IMR-90 (cell line): ENCODE data around the gene RANBP3.

Source experiments
- CHD1 ChIP-seq: IDR thresholded peaks from 2 replicates; pipeline ENCODE4 v1.6.1; 2012; ENCODE audit warnings: low read depth, low read length, improper control_type of control experiment
- CTCF ChIP-seq: conservative IDR thresholded peaks from 2 replicates; pipeline ENCODE4 v1.5.1; 2012; ENCODE audit warnings: mild to moderate bottlenecking, low read depth, low read length, improper control_type of control experiment
- MXI1 ChIP-seq: IDR thresholded peaks from 2 replicates; pipeline ENCODE4 v1.6.1; 2012; ENCODE audit warnings: low read depth, mild to moderate bottlenecking, low read length, moderate library complexity, borderline replicate concordance
- POLR2A ChIP-seq: IDR thresholded peaks from 2 replicates; pipeline ENCODE4 v1.6.1; 2012; ENCODE audit warnings: mild to moderate bottlenecking, low read depth, low read length
- RFX5 ChIP-seq: IDR thresholded peaks from 2 replicates; pipeline ENCODE4 v1.8.0; 2012; ENCODE audit warnings: low read depth, mild to moderate bottlenecking, low read length, moderate library complexity

GRCh38 chr19:5913739-5914357 lies 64.1 kb downstream of the RANBP3 start, which contains the start of gene CAPS:
- TF ChIP-seq MXI1 = no peak
- TF ChIP-seq CTCF = no peak
- TF ChIP-seq POLR2A = no peak
- no peak for TF ChIP-seq RFX5
- TF ChIP-seq CHD1 = no peak
